HepG2 (cell line): Measurements from ENCODE around the gene BCL2L1. TPM values are rescaled to one million over a fixed set of nuclear protein-coding genes. Genes with fewer than 3 reads are reported as not detected.

Source experiments
- GFI1 ChIP-seq: sonication (generic); formaldehyde crosslinking; IDR thresholded peaks from 2 replicates; pipeline ENCODE4 v1.5.0; 2020; ENCODE audit warnings: missing genetic modification reagents, mild to moderate bottlenecking, borderline replicate concordance
- ISX ChIP-seq: sonication (generic); formaldehyde crosslinking; conservative IDR thresholded peaks from 2 replicates; pipeline ENCODE4 v1.5.0; 2020; ENCODE audit warnings: missing genetic modification reagents
- NFKB2 ChIP-seq: sonication (generic); formaldehyde crosslinking; IDR thresholded peaks from 2 replicates; pipeline ENCODE4 v1.4.0; 2020; ENCODE audit warnings: missing genetic modification reagents, borderline replicate concordance
- RBAK ChIP-seq: sonication (generic); formaldehyde crosslinking; IDR thresholded peaks from 2 replicates; pipeline ENCODE4 v1.5.1; 2020; ENCODE audit warnings: mild to moderate bottlenecking, missing genetic modification reagents
- SALL2 ChIP-seq: sonication (generic); formaldehyde crosslinking; IDR thresholded peaks from 2 replicates; pipeline ENCODE4 v1.8.1; 2023; ENCODE audit warnings: mild to moderate bottlenecking, missing genetic modification reagents, inconsistent platforms
- SMARCC2 ChIP-seq: fragments of 450-650 bp; IDR thresholded peaks from 2 replicates; pipeline ENCODE4 v1.6.1; 2017; ENCODE audit warnings: antibody characterized with exemption, mild to moderate bottlenecking
- SMYD3 ChIP-seq: sonication (generic); formaldehyde crosslinking; IDR thresholded peaks from 2 replicates; pipeline ENCODE4 v1.8.1; 2023; ENCODE audit warnings: mild to moderate bottlenecking, missing genetic modification reagents
- ZBTB8A ChIP-seq: sonication (generic); formaldehyde crosslinking; IDR thresholded peaks from 2 replicates; pipeline ENCODE4 v1.4.0; 2020; ENCODE audit warnings: mild to moderate bottlenecking, low read depth, missing genetic modification reagents, borderline replicate concordance
- ZNF230 ChIP-seq: sonication (generic); formaldehyde crosslinking; IDR thresholded peaks from 2 replicates; pipeline ENCODE4 v1.4.0; 2020; ENCODE audit warnings: mild to moderate bottlenecking, missing genetic modification reagents
- ZNF468 ChIP-seq: sonication (generic); formaldehyde crosslinking; IDR thresholded peaks from 2 replicates; pipeline ENCODE4 v1.8.0; 2022; ENCODE audit warnings: mild to moderate bottlenecking, moderate library complexity, missing genetic modification reagents
- ZNF878 ChIP-seq: sonication (generic); formaldehyde crosslinking; IDR thresholded peaks from 2 replicates; pipeline ENCODE4 v1.8.1; 2023; ENCODE audit warnings: mild to moderate bottlenecking, missing genetic modification reagents, moderate library complexity
- polyA plus RNA-seq, 8 experiments: library from polyadenylated mRNA; depleted of rRNA in 3 of 8; stranded (reverse) in 7 of 8; unstranded in 1 of 8; fragments of >200 nt; fragmentation: Illumina TruSeq in 4 of 8; extraction: Trizol in 4 of 8; gene quantifications; 2 replicates each; pipeline versions ENCODE4 v1.2.1 to v1.2.3, GENCODE V29; 2011 to 2016; ENCODE audit warnings: low read depth in 4 of 8, missing spikeins in 1 of 8, mixed read lengths in 1 of 8; ENCODE audit not compliant: insufficient read depth in 1 of 8
- total RNA-seq, 5 experiments: library from RNA; depleted of rRNA; stranded (reverse); fragments of >200 nt; fragmentation: Illumina TruSeq; extraction: Trizol; gene quantifications; 2 replicates each; pipeline ENCODE4 v1.2.3, GENCODE V29; 2016; ENCODE audit warnings: low read depth in 1 of 5
- TF ChIP-seq, protein P1 (sequence below): IDR thresholded peaks from 2 replicates; pipeline ENCODE4 v1.6.1; 2012; ENCODE audit warnings: low read depth, low read length, improper control_type of control experiment
- TF ChIP-seq, protein P2 (sequence below), 2 experiments: IDR thresholded peaks; 2 replicates each; pipeline ENCODE4 v1.6.1; 2011 to 2012; ENCODE audit warnings: low read length in 2 of 2, borderline replicate concordance in 1 of 2, low read depth in 1 of 2, mild to moderate bottlenecking in 1 of 2, moderate library complexity in 1 of 2
- TF ChIP-seq, protein P3 (sequence below): sonication (generic); formaldehyde crosslinking; IDR thresholded peaks from 2 replicates; pipeline ENCODE4 v1.4.0; 2020; ENCODE audit warnings: missing genetic modification reagents
- TF ChIP-seq, protein P4 (sequence below): sonication (generic); formaldehyde crosslinking; IDR thresholded peaks from 2 replicates; pipeline ENCODE4 v1.5.1; 2020; ENCODE audit warnings: mild to moderate bottlenecking, missing genetic modification reagents, borderline replicate concordance
- TF ChIP-seq, protein P5 (sequence below): IDR thresholded peaks from 2 replicates; pipeline ENCODE4 v1.6.1; 2016; ENCODE audit warnings: control low read depth

Gene BCL2L1
- total and polyA plus RNA-seq, 2 of the 13 experiments (the other 11 are each of a cell fraction or from before 2014, with no cell fraction given), result 164 to 258 TPM

DNA sequence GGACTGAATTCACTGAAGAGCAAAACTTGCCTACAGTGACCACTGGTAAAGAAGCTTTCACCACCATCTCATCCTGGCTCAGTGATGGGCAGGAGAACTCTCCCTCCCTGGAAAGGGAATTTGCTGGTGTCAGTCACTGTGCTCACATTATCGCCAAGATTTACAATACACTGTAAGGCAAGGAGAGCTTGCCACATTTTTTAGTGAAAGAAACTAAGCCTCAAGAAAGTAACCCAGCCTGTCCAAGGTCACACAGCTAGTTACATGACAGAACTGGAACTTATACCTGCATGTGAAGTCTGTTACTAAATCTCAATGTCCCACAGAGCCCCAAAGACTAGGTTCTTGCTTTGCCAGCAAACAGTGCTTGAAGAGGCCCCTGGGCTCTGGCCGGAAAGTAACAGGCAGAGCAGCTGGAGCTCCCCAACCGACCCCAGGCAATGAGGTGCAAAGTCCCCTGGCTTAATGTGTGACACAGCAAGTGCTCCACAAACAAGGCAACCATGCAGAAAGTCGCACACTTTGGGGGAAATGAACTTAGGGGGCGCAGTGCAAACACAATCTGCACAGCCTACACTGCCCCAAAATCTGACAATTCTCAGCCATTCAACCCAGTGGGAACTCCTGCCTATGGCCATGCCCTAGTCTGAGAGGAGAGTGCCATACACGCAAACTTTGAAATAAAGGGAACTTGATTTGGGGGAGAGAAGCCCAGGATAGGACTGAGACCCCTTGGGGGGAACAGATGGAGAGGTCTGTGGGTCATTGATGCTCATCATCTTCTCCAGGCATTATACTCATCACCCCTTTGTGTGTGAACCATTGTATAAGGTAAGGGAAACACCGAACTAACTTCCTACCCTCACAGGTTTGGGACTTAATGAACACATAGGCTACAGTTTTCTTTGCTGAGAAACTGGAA is 1.9 kb downstream of the BCL2L1 start (continued):
- TF ChIP-seq, protein P1, sequence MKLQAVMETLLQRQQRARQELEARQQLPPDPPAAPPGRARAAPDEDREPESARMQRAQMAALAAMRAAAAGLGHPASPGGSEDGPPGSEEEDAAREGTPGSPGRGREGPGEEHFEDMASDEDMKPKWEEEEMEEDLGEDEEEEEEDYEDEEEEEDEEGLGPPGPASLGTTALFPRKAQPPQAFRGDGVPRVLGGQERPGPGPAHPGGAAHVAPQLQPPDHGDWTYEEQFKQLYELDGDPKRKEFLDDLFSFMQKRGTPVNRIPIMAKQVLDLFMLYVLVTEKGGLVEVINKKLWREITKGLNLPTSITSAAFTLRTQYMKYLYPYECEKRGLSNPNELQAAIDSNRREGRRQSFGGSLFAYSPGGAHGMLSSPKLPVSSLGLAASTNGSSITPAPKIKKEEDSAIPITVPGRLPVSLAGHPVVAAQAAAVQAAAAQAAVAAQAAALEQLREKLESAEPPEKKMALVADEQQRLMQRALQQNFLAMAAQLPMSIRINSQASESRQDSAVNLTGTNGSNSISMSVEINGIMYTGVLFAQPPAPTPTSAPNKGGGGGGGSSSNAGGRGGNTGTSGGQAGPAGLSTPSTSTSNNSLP, result peak; percentile 74
- TF ChIP-seq SMARCC2, result 0 out of 2 replicates have a peak, but pooled peaks have one; percentile 38
- TF ChIP-seq NFKB2, result peak; percentile 41; the same call in 1 of the 2 replicates
- TF ChIP-seq, protein P2, sequence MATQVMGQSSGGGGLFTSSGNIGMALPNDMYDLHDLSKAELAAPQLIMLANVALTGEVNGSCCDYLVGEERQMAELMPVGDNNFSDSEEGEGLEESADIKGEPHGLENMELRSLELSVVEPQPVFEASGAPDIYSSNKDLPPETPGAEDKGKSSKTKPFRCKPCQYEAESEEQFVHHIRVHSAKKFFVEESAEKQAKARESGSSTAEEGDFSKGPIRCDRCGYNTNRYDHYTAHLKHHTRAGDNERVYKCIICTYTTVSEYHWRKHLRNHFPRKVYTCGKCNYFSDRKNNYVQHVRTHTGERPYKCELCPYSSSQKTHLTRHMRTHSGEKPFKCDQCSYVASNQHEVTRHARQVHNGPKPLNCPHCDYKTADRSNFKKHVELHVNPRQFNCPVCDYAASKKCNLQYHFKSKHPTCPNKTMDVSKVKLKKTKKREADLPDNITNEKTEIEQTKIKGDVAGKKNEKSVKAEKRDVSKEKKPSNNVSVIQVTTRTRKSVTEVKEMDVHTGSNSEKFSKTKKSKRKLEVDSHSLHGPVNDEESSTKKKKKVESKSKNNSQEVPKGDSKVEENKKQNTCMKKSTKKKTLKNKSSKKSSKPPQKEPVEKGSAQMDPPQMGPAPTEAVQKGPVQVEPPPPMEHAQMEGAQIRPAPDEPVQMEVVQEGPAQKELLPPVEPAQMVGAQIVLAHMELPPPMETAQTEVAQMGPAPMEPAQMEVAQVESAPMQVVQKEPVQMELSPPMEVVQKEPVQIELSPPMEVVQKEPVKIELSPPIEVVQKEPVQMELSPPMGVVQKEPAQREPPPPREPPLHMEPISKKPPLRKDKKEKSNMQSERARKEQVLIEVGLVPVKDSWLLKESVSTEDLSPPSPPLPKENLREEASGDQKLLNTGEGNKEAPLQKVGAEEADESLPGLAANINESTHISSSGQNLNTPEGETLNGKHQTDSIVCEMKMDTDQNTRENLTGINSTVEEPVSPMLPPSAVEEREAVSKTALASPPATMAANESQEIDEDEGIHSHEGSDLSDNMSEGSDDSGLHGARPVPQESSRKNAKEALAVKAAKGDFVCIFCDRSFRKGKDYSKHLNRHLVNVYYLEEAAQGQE (IDR thresholded peaks at IDR 0.05; ENCODE audit: borderline replicate concordance in 1 of 2, low read depth in 1 of 2, low read length in 2 of 2), result peak in 1 of 2 experiments; percentile 77; a peak in 1 of 4 replicates
- peak; percentile 71; the same call in 1 of the 2 replicates for TF ChIP-seq ZNF878 (CRISPR knock-in tag)
- TF ChIP-seq SALL2 (CRISPR knock-in tag), result no peak
- TF ChIP-seq, protein P3, sequence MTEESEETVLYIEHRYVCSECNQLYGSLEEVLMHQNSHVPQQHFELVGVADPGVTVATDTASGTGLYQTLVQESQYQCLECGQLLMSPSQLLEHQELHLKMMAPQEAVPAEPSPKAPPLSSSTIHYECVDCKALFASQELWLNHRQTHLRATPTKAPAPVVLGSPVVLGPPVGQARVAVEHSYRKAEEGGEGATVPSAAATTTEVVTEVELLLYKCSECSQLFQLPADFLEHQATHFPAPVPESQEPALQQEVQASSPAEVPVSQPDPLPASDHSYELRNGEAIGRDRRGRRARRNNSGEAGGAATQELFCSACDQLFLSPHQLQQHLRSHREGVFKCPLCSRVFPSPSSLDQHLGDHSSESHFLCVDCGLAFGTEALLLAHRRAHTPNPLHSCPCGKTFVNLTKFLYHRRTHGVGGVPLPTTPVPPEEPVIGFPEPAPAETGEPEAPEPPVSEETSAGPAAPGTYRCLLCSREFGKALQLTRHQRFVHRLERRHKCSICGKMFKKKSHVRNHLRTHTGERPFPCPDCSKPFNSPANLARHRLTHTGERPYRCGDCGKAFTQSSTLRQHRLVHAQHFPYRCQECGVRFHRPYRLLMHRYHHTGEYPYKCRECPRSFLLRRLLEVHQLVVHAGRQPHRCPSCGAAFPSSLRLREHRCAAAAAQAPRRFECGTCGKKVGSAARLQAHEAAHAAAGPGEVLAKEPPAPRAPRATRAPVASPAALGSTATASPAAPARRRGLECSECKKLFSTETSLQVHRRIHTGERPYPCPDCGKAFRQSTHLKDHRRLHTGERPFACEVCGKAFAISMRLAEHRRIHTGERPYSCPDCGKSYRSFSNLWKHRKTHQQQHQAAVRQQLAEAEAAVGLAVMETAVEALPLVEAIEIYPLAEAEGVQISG, result peak; percentile 77
- TF ChIP-seq RBAK (CRISPR knock-in tag), result peak; percentile 62; the same call in 1 of the 2 replicates
- peak; percentile 89 for TF ChIP-seq SMYD3 (CRISPR knock-in tag)
- TF ChIP-seq GFI1 (CRISPR knock-in tag), result 0 out of 2 replicates have a peak, but pooled peaks have one; percentile 10
- 0 out of 2 replicates have a peak, but pooled peaks have one; percentile 61 for TF ChIP-seq ISX (CRISPR knock-in tag)
- peak; percentile 78 for TF ChIP-seq ZNF230
- TF ChIP-seq, protein P4, sequence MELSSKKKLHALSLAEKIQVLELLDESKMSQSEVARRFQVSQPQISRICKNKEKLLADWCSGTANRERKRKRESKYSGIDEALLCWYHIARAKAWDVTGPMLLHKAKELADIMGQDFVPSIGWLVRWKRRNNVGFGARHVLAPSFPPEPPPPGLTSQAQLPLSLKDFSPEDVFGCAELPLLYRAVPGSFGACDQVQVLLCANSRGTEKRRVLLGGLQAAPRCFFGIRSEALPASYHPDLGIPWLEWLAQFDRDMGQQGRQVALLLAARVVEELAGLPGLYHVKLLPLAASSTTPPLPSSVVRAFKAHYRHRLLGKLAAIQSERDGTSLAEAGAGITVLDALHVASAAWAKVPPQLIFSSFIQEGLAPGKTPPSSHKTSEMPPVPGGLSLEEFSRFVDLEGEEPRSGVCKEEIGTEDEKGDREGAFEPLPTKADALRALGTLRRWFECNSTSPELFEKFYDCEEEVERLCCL (CRISPR knock-in tag), result peak; percentile 91
- TF ChIP-seq, protein P5, sequence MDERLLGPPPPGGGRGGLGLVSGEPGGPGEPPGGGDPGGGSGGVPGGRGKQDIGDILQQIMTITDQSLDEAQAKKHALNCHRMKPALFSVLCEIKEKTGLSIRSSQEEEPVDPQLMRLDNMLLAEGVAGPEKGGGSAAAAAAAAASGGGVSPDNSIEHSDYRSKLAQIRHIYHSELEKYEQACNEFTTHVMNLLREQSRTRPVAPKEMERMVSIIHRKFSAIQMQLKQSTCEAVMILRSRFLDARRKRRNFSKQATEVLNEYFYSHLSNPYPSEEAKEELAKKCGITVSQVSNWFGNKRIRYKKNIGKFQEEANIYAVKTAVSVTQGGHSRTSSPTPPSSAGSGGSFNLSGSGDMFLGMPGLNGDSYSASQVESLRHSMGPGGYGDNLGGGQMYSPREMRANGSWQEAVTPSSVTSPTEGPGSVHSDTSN, result 0 out of 2 replicates have a peak, but pooled peaks have one; percentile 1
- TF ChIP-seq ZNF468 (CRISPR knock-in tag), result peak; percentile 84; the same call in 1 of the 2 replicates
- TF ChIP-seq ZBTB8A (CRISPR knock-in tag), result no peak; the same call in 1 of the 2 replicates
